Heart right ventricle (tissue), 16 donors: Measurements from ENCODE around the gene BMP4. TPM values are rescaled to one million over a fixed set of nuclear protein-coding genes. Genes with fewer than 3 reads are reported as not detected.

Experiments used
- ATAC-seq, 8 donors: fragments of 200-7000 bp; cut with Tn5 transposase; one replicate each; pipeline ENCODE4 v1.9.1; 2020; ENCODE audit warnings: mild to moderate bottlenecking in 8 of 8, moderate library complexity in 8 of 8, moderate number of reproducible peaks in 1 of 8
- DNase-seq, 2 donors: peaks; one replicate each; pipeline ENCODE4 v3.0.0-alpha.2; 2020
- H3K27ac ChIP-seq, 10 donors: fragments of 200-600 bp; sonication (generic) in 2 of 10; one replicate each; pipeline versions ENCODE4 v1.5.0 to v1.8.0; 2020 to 2022; ENCODE audit warnings: mild to moderate bottlenecking in 3 of 10
- H3K27me3 ChIP-seq, 7 donors: fragments of 200-600 bp; one replicate each; pipeline ENCODE4 v1.8.0; 2021 to 2022; ENCODE audit warnings: mild to moderate bottlenecking in 2 of 7
- H3K36me3 ChIP-seq, 9 donors: fragments of 200-600 bp; sonication (generic) in 1 of 9; one replicate each; pipeline versions ENCODE4 v1.5.0 to v1.8.0; 2020 to 2022; ENCODE audit warnings: mild to moderate bottlenecking in 2 of 9
- H3K4me1 ChIP-seq, 9 donors: fragments of 200-600 bp; sonication (generic) in 1 of 9; one replicate each; pipeline versions ENCODE4 v1.5.0 to v1.8.0; 2020 to 2022; ENCODE audit warnings: mild to moderate bottlenecking in 4 of 9
- H3K4me3 ChIP-seq, 10 donors: fragments of 200-600 bp; sonication (generic) in 2 of 10; one replicate each; pipeline versions ENCODE4 v1.5.0 to v1.8.0; 2020 to 2022; ENCODE audit warnings: mild to moderate bottlenecking in 7 of 10, moderate library complexity in 2 of 10
- H3K9me3 ChIP-seq, 11 donors: fragments of 200-600 bp in 10 of 11; sonication (generic) in 2 of 11; one replicate each; pipeline versions ENCODE4 v1.5.0 to v1.8.0; 2013 to 2022; ENCODE audit warnings: mild to moderate bottlenecking in 2 of 11, control low read depth in 1 of 11, moderate library complexity in 1 of 11
- CTCF ChIP-seq, 9 donors: fragments of 200-600 bp; sonication (generic) in 2 of 9; IDR thresholded peaks; one replicate each; pipeline versions ENCODE4 v1.5.0 to v1.8.0; 2021 to 2022; ENCODE audit warnings: antibody characterized with exemption in 9 of 9, mild to moderate bottlenecking in 5 of 9, moderate library complexity in 1 of 9
- WGBS, 2 donors: extraction: QIAGEN DNeasy Blood & Tissue Kit; methylation state at CpG; one replicate each; pipeline ENCODE4 v1.1.7; 2013; ENCODE audit warnings: inconsistent platforms in 1 of 2; 5-methylcytosine and 5-hydroxymethylcytosine counted together
- intact Hi-C, 10 donors: fragments of 100-400 bp; cut with DNase I; formaldehyde crosslinking; loops; one replicate each; pipeline versions ENCODE4 v1.11.1 to v1.14.2; 2022
- polyA plus RNA-seq, 2 donors: library from polyadenylated mRNA; stranded (reverse); fragments of 200-250 nt; gene quantifications; one replicate each; pipeline ENCODE4 v1.2.3, GENCODE V29; 2013
- total RNA-seq, 10 donors: library from RNA; stranded (reverse); fragmentation: NEBNext Ultra II Directional in 3 of 10; extraction: Animal tissue kit (Norgen Biotek cat#: 25700) in 3 of 10; gene quantifications; one replicate each; pipeline versions ENCODE4 v1.2.1 to v1.2.4, GENCODE V29; 2021 to 2023
- donor health status: Arrhythmogenic right ventricular cardiomyopathy.
- donor health status: ischemic (EF 13 %, LVEDD 7.1; RV severe dilation, severe dysfunction).
- donor health status: healthy with polysubstance abuse.
- donor health status: DM: no; HTN: yes; CAD: no.
- donor health status: DM: no; HTN: no; CAD: no.
- donor health status: ischemic (EF 25% LVEDD 6.9; RV normal size, moderate dysfunction).
- donor health status: ischemic (EF 25% LVEDD 5.7; RV mildly dilated, moderate dysfunction).
- donor health status: healthy.
- donor health status: DM: yes; HTN: yes; CAD: no.
- donor health status: Ischemic cardiomyopathy.
- donor health status: ischemic (EF 35%, LVEDD 5.7; RV mildly dilated, moderate dysfunction).
- donor health status: nonischemic (EF 11% LVEDD 7.7; RV severe dilation, severe dysfunction).
- donor health status: DM: yes; HTN: yes; CAD: no.
- donor health status: PGD.
- donor health status: ischemic (EF 29% LVEDD 5.4; RV normal size, mild dysfunction).
- donor health status: nonischemic (EF 23%, LVEDD 6.1; RV moderate dilation, normal function).

Gene BMP4
- total and polyA plus RNA-seq, 12 donors: 4.4 to 10.6 (median 5.4) TPM

GRCh38 chr14:53938136-53938837 lies 18.3 kb downstream of the BMP4 start:
- Histone ChIP-seq H3K9me3 (no peaks in the 10 kb centered on the region), H3K4me3 (no peak overlapping the region), H3K36me3 (no peaks in the 10 kb centered on the region), H3K27me3 (peaks cover 0 to 4% (median 0%) of the 10 kb centered on the region in 7 donors), H3K4me1 (no peaks in the 10 kb centered on the region), H3K27ac (no peak overlapping the region)
- DNase-seq: no peak
- WGBS, 2 donors: 92 to 94% methylated on average over 7 of the region's 7 CpGs
- TF ChIP-seq CTCF (IDR thresholded peaks at IDR 0.05): no peak
- intact Hi-C loops: no loop called here
- ATAC-seq: no peak

GRCh38 chr14:53934778-53935414 lies 21.7 kb downstream of the BMP4 start:
- Histone ChIP-seq H3K4me1 (no peaks in the 10 kb centered on the region), H3K27ac (no peak overlapping the region), H3K9me3 (no peaks in the 10 kb centered on the region), H3K4me3 (no peak overlapping the region), H3K36me3 (no peaks in the 10 kb centered on the region), H3K27me3 (no peaks in the 10 kb centered on the region)
- no peak for DNase-seq
- ATAC-seq: no peak
- no peak for TF ChIP-seq CTCF (IDR thresholded peaks at IDR 0.05)
- 84 to 86% methylated on average over 7 of the region's 7 CpGs for WGBS, 2 donors
- intact Hi-C loops: loop anchor here in 1 of 10 donors (2.0 kb wide), 1 partner anchor 62 kb away; no protein-coding TSS in a partner anchor

GRCh38 chr14:53932966-53933365 lies 23.7 kb downstream of the BMP4 start:
- Histone ChIP-seq H3K27me3 (peaks cover 0 to 6% (median 0%) of the 10 kb centered on the region in 7 donors), H3K4me3 (no peak overlapping the region), H3K4me1 (no peaks in the 10 kb centered on the region), H3K9me3 (no peaks in the 10 kb centered on the region), H3K36me3 (no peaks in the 10 kb centered on the region), H3K27ac (no peak overlapping the region)
- intact Hi-C loops: no loop called here
- TF ChIP-seq CTCF (IDR thresholded peaks at IDR 0.05): no peak
- ATAC-seq (no peak), DNase-seq (no peak)

GRCh38 chr14:53929871-53930715 lies 26.5 kb downstream of the BMP4 start:
- H3K36me3 ChIP-seq: no peaks in the 10 kb centered on the region
- peaks cover 0 to 2% (median 0%) of the 10 kb centered on the region in 9 donors for H3K4me1 ChIP-seq
- no peak overlapping the region for H3K4me3 ChIP-seq
- peak in 8 of 9 donors; percentile 15 to 53 (median 34) for TF ChIP-seq CTCF (IDR thresholded peaks at IDR 0.05)
- H3K9me3 ChIP-seq: no peaks in the 10 kb centered on the region
- 73 to 76% methylated on average over 2 of the region's 2 CpGs for WGBS, 2 donors
- no peak for ATAC-seq
- H3K27me3 ChIP-seq: peaks cover 0 to 6% (median 0%) of the 10 kb centered on the region in 7 donors
- no peak overlapping the region for H3K27ac ChIP-seq
- intact Hi-C loops: no loop called here
- no peak for DNase-seq
